ENCODE measurements around the gene ZNF30. TPM values are rescaled to one million over a fixed set of nuclear protein-coding genes. Genes with fewer than 3 reads are reported as not detected.
"Not testable (repeated sequence)": the region's sequence is repeated elsewhere in the genome, so short reads cannot be mapped to it uniquely, and the experiment has no call there.

ZNF30 gene
- total and polyA plus RNA-seq, 2 donors (not counting 1 experiment from before 2014, with no cell fraction given), result 2.7 to 4.3 TPM

DNA sequence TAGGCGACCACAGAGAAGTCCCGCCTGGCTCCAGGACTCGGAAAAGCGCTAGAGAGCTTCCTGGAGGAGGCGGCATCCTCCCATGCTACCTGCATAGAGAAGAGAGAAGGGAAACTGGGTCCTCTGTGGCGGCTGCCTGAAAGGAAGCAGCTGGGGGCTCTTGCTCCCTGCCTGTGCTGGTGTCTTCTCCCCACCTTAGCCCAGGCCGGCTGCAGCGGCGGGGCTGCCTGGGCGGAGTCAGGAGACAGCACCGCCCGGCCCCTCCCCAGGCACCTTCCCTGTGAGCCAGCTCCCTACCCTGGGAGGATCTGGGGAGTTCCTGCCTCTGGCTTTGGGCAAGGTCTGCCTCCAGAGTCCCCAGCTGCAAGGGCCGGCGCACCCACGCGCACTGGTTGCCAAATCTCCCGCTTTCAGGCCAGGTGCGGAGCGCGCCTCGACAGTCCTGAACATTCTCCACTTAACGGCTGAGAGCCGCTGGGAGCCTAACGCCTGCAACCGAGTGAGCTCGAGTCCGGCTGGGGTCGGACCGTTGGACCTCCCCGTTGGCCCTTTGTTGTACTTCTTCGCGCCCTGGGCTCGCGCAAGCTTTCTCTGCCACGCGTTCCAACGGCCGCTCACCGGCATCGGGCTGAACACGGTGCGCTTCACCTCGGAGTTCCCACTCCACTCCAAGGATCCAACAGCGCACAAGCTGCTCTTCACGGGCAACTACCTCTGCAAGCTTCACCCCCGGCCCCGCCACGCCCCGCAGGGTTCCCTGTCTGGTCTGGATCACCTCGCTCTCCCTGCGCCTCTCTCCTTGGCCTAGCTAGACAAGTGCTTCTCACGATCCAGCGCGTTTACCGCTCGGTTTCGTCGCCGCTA lies 21.8 kb upstream of the ZNF30 start:
- Histone ChIP-seq H4K20me1 (ENCODE audit: control insufficient read depth, extremely low read depth, insufficient read depth, low read length) (no peaks in the 10 kb centered on the region), H3K4me2 (ENCODE audit: extremely low read depth, insufficient read depth, low read length) (no peak overlapping the region)
- TF ChIP-seq, protein P1, sequence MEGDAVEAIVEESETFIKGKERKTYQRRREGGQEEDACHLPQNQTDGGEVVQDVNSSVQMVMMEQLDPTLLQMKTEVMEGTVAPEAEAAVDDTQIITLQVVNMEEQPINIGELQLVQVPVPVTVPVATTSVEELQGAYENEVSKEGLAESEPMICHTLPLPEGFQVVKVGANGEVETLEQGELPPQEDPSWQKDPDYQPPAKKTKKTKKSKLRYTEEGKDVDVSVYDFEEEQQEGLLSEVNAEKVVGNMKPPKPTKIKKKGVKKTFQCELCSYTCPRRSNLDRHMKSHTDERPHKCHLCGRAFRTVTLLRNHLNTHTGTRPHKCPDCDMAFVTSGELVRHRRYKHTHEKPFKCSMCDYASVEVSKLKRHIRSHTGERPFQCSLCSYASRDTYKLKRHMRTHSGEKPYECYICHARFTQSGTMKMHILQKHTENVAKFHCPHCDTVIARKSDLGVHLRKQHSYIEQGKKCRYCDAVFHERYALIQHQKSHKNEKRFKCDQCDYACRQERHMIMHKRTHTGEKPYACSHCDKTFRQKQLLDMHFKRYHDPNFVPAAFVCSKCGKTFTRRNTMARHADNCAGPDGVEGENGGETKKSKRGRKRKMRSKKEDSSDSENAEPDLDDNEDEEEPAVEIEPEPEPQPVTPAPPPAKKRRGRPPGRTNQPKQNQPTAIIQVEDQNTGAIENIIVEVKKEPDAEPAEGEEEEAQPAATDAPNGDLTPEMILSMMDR (conservative IDR thresholded peaks at IDR 0.05 in 1 of 2, IDR thresholded peaks at IDR 0.05 in 1 of 2; ENCODE audit: low read depth in 1 of 2, low read length in 2 of 2), result no peak
- no peak for TF ChIP-seq EZH2 (IDR thresholded peaks at IDR 0.05; ENCODE audit: low read length, missing control alignments)

DNA sequence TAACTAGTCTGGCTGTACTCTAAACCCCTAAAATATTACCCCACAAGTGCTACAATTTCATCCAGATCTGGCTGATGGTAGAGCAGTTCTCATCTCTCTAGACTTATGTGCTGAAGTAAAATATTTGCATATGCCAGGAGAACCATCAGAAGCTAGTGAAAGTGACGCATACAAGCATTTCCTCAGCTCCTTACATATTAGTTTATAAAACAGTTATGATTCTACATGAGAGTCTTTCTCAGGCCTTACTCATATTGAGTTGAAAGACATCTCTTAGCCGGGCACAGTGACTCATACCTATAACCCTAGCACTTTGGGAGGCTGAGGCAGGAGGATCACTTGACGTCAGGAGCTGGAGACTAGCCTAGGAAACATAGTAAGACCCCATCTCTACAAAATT lies 15.9 kb upstream of the ZNF30 start:
- H3K9me3 ChIP-seq (ENCODE audit: control insufficient read depth, insufficient read depth, low read depth, low read length), result no peaks in the 10 kb centered on the region
- no peak for DNase-seq (ENCODE audit: low read depth in 2 of 2)

More for the DNA sequence above, 21.8 kb upstream of the ZNF30 start:
- no peak overlapping the region for H3K4me3 ChIP-seq (replicated peaks in 1 of 4; ENCODE audit: control extremely low read depth in 1 of 4, insufficient read depth in 1 of 4, low read depth in 3 of 4, low read length in 4 of 4)
- no peak overlapping the region for H2AFZ ChIP-seq (ENCODE audit: low read length)
- no peak for DNase-seq (ENCODE audit: low read depth in 2 of 2)
- H3K36me3 ChIP-seq (ENCODE audit: control insufficient read depth, insufficient read depth, low read length), result no peaks in the 10 kb centered on the region
- H3K9me3 ChIP-seq (ENCODE audit: control insufficient read depth, insufficient read depth, low read depth, low read length), result no peaks in the 10 kb centered on the region
- no peaks in the 10 kb centered on the region for H3K79me2 ChIP-seq (ENCODE audit: control insufficient read depth, insufficient read depth, low read length)
- H3K27me3 ChIP-seq (ENCODE audit: control insufficient read depth, insufficient read depth, low read length), result peaks cover 10% of the 10 kb centered on the region
- H3K27ac ChIP-seq (ENCODE audit: insufficient read depth, low read length), result no peak overlapping the region
- no peaks in the 10 kb centered on the region for H3K4me1 ChIP-seq (ENCODE audit: control insufficient read depth, extremely low read depth, insufficient read depth, low read length)
- H3K9ac ChIP-seq (ENCODE audit: insufficient read depth, low read length), result no peak overlapping the region

DNA sequence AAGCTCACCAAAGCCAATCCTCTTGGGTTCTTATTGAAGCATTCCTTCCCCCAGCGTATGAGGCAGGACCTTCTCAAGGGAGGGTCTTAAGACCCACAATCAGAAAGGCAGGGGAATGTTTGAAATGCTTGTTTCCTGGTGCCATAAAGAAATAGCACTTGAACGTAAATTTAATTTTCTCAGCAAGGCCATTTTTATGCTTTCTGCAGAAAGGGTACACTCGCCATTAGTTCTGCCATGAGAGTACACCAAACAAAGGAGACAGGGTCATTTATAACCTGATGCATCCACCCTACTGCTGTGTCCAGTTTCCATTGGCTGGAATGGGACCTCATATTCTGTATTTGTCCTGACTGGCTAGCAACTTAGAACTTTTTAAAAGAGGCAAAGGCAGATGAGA lies 9.6 kb upstream of the ZNF30 start:
- H3K27ac ChIP-seq (ENCODE audit: insufficient read depth, low read length); DNase-seq (ENCODE audit: low read depth in 2 of 2); H3K36me3 ChIP-seq (ENCODE audit: control insufficient read depth, insufficient read depth, low read length); H3K27me3 ChIP-seq (ENCODE audit: control insufficient read depth, insufficient read depth, low read length); H3K4me2 ChIP-seq (ENCODE audit: extremely low read depth, insufficient read depth, low read length); H2AFZ ChIP-seq (ENCODE audit: low read length); H4K20me1 ChIP-seq (ENCODE audit: control insufficient read depth, extremely low read depth, insufficient read depth, low read length); H3K9me3 ChIP-seq (ENCODE audit: control insufficient read depth, insufficient read depth, low read depth, low read length); H3K79me2 ChIP-seq (ENCODE audit: control insufficient read depth, insufficient read depth, low read length); H3K9ac ChIP-seq (ENCODE audit: insufficient read depth, low read length); H3K4me3 ChIP-seq (replicated peaks in 1 of 4; ENCODE audit: control extremely low read depth in 1 of 4, insufficient read depth in 1 of 4, low read depth in 3 of 4, low read length in 4 of 4); H3K4me1 ChIP-seq (ENCODE audit: control insufficient read depth, extremely low read depth, insufficient read depth, low read length): not testable (repeated sequence)

More for the DNA sequence above, 15.9 kb upstream of the ZNF30 start:
- Histone ChIP-seq H3K27me3 (ENCODE audit: control insufficient read depth, insufficient read depth, low read length) (peaks cover under 1% of the 10 kb centered on the region), H3K9ac (ENCODE audit: insufficient read depth, low read length) (no peak overlapping the region), H3K36me3 (ENCODE audit: control insufficient read depth, insufficient read depth, low read length) (no peaks in the 10 kb centered on the region), H4K20me1 (ENCODE audit: control insufficient read depth, extremely low read depth, insufficient read depth, low read length) (no peaks in the 10 kb centered on the region), H3K4me2 (ENCODE audit: extremely low read depth, insufficient read depth, low read length) (no peak overlapping the region), H3K4me3 (replicated peaks in 1 of 4; ENCODE audit: control extremely low read depth in 1 of 4, insufficient read depth in 1 of 4, low read depth in 3 of 4, low read length in 4 of 4) (no peak overlapping the region), H3K4me1 (ENCODE audit: control insufficient read depth, extremely low read depth, insufficient read depth, low read length) (no peaks in the 10 kb centered on the region), H3K27ac (ENCODE audit: insufficient read depth, low read length) (no peak overlapping the region), H2AFZ (ENCODE audit: low read length) (no peak overlapping the region), H3K79me2 (ENCODE audit: control insufficient read depth, insufficient read depth, low read length) (no peaks in the 10 kb centered on the region)
- TF ChIP-seq, protein P1 (conservative IDR thresholded peaks at IDR 0.05 in 1 of 2, IDR thresholded peaks at IDR 0.05 in 1 of 2; ENCODE audit: low read depth in 1 of 2, low read length in 2 of 2), result no peak
- no peak for TF ChIP-seq EZH2 (IDR thresholded peaks at IDR 0.05; ENCODE audit: low read length, missing control alignments)
